Activated naive CD4-positive, alpha-beta T cell treated with anti-CD3 and anti-CD28 coated beads for 36 hours (primary cell): ENCODE data around the gene KPRP. TPM values are rescaled to one million over a fixed set of nuclear protein-coding genes. Genes with fewer than 3 reads are reported as not detected.

Experiments used
- CTCF ChIA-PET: fragments of 350-600 bp; sonication (Branson Sonifier 250); formaldehyde crosslinking; loops from one replicate; lab custom pipeline; 2021; ENCODE audit warnings: antibody characterized with exemption; lab: Charles Lee
- DNase-seq: peaks from one replicate; pipeline ENCODE4 v3.0.0-alpha.2; 2020
- H3K27ac Mint-ChIP-seq: one replicate; pipeline ENCODE4 v1.8.0; 2021; ENCODE audit warnings: mild to moderate bottlenecking, mixed read lengths
- H3K27me3 Mint-ChIP-seq: one replicate; pipeline ENCODE4 v1.8.0; 2021; ENCODE audit warnings: low read depth, mixed read lengths
- H3K36me3 Mint-ChIP-seq: one replicate; pipeline ENCODE4 v1.8.0; 2021; ENCODE audit warnings: low read depth, mixed read lengths
- H3K4me1 Mint-ChIP-seq: one replicate; pipeline ENCODE4 v1.8.0; 2021; ENCODE audit warnings: low read depth, mixed read lengths
- H3K4me3 Mint-ChIP-seq: one replicate; pipeline ENCODE4 v1.8.0; 2021; ENCODE audit warnings: mild to moderate bottlenecking, moderate library complexity, mixed read lengths
- H3K9me3 Mint-ChIP-seq: one replicate; pipeline ENCODE4 v1.8.0; 2021; ENCODE audit warnings: mixed read lengths
- intact Hi-C: fragments of 100-400 bp; cut with micrococcal nuclease; formaldehyde crosslinking; loops from one replicate; pipeline ENCODE4 v1.15.1; 2023
- total RNA-seq, 2 experiments: library from RNA; stranded (reverse); gene quantifications; one replicate each; pipeline ENCODE4 v1.2.3, GENCODE V29; 2021

KPRP gene
- total RNA-seq, 2 experiments from 2014 or later = not detected

DNA sequence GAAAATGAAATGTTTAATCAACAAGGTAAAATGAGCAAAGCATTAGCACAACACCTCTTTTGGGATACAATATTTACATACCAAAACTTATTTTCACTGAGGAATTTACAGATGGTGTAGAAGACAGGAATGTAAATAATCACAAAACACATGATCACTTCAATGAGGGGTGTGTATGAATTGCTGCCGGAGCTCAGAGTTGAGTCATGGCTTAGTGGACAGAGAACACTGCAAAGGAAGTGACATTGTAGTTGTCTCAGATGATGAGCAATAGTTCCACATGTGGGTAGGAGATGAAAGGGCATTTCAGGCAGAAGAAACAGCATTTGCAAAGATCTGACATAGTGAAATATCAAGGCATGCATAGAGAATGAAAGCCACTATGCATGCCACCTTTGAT lies 5.6 kb upstream of the KPRP start:
- DNase-seq = no peak
- Mint-ChIP-seq H3K9me3 (no peaks in the 10 kb centered on the region), H3K27ac (no peak overlapping the region), H3K4me1 (no peaks in the 10 kb centered on the region), H3K4me3 (no peak overlapping the region), H3K36me3 (no peaks in the 10 kb centered on the region), H3K27me3 (peaks cover 28% of the 10 kb centered on the region)
- CTCF ChIA-PET = no interaction called here
- intact Hi-C loops = no loop called here

DNA sequence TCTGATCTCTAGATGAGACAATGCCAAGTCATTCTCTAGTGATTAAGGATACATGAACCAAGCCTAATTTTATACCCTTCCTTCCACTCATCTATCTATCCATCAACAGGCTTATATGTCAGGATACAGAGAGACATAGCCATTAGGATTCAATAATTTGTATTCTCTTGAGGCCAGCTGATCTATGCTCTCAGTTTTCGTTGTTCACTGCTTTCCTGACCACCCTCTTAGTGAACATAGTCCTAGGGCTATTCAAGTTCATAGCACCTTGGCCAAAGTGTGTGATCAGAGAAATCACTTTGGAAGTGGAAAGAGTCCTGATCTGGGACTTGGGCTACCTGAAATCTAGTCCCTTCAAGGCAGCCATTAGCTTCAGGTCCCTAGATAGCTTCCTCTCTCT lies 4.2 kb upstream of the KPRP start:
- intact Hi-C loops = no loop called here
- Mint-ChIP-seq H3K9me3 (no peaks in the 10 kb centered on the region), H3K36me3 (no peaks in the 10 kb centered on the region), H3K4me3 (no peak overlapping the region), H3K4me1 (no peaks in the 10 kb centered on the region), H3K27ac (no peak overlapping the region), H3K27me3 (peaks cover 25% of the 10 kb centered on the region)
- DNase-seq = no peak
- CTCF ChIA-PET = no interaction called here

DNA sequence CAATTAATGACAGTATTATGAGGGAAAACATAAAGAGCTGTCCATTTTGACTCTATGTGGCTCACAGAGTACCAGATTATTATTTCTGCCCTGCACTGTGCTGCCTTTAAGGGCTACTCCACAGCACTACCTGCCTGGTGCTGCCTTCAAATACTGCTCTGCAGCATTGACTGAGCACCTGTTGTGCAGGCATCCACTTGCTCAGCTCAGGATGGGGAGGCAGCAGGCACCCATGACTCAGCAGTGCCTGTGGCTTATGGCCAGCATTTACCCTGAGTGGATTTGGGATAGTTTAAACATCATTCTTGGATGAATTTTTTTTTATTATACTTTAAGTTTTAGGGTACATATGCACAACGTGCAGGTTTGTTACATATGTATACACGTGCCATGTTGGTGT lies 953 bp upstream of the KPRP start:
- Mint-ChIP-seq H3K4me3 (no peak overlapping the region), H3K36me3 (no peaks in the 10 kb centered on the region), H3K9me3 (no peaks in the 10 kb centered on the region), H3K27me3 (peaks cover 29% of the 10 kb centered on the region), H3K27ac (no peak overlapping the region), H3K4me1 (no peaks in the 10 kb centered on the region)
- intact Hi-C loops = no loop called here
- CTCF ChIA-PET = no interaction called here
- DNase-seq = no peak

DNA sequence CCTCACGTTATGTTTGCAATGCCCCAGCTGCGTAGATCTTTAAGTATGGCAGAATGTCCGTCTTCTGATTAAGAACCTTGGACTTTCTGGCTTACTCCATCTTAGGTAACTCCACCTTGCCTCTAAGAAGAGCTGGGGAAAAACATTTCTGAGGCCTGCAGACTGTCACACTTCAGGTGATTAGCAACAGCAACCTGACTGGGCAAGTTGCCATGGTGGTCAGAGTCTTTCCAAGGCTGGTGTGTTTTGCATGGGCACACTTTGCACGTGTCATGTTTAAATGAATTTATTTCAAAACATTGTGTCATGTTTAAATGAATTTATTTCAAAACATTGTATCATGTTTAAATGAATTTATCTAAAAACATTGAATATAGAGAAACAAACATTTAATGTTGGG lies 811 bp downstream of the KPRP start:
- Mint-ChIP-seq H3K9me3 (no peaks in the 10 kb centered on the region), H3K4me3 (no peak overlapping the region), H3K27me3 (peaks cover 29% of the 10 kb centered on the region), H3K27ac (no peak overlapping the region), H3K4me1 (no peaks in the 10 kb centered on the region), H3K36me3 (no peaks in the 10 kb centered on the region)
- intact Hi-C loops = no loop called here
- no peak for DNase-seq
- CTCF ChIA-PET = no interaction called here

DNA sequence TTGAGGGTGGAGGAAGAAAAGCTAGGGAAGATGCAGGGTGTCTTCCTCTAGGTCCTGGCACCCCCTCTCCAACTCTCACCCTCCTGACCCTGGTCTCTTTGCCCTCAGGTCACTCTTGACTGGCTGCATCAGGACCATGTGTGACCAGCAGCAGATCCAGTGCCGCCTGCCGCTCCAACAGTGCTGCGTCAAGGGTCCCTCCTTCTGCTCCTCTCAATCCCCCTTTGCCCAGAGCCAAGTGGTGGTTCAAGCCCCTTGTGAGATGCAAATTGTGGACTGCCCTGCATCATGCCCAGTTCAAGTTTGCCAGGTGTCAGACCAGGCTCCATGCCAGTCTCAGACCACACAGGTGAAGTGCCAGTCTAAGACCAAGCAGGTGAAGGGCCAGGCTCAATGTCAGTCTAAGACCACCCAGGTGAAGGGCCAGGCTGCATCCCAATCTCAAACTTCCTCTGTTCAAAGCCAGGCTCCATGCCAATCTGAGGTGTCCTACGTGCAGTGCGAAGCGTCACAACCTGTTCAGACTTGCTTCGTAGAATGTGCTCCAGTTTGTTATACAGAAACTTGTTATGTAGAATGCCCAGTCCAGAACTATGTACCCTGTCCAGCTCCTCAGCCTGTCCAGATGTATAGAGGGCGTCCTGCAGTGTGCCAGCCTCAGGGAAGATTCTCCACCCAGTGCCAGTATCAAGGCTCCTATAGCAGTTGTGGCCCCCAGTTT lies 1.8 kb downstream of the KPRP start:
- no peak overlapping the region for H3K27ac Mint-ChIP-seq
- CTCF ChIA-PET = no interaction called here
- no peaks in the 10 kb centered on the region for H3K4me1 Mint-ChIP-seq
- no peak overlapping the region for H3K4me3 Mint-ChIP-seq
- peaks cover 23% of the 10 kb centered on the region for H3K27me3 Mint-ChIP-seq
- H3K9me3 Mint-ChIP-seq = no peaks in the 10 kb centered on the region
- H3K36me3 Mint-ChIP-seq = no peaks in the 10 kb centered on the region
- intact Hi-C loops = no loop called here
- no peak for DNase-seq

DNA sequence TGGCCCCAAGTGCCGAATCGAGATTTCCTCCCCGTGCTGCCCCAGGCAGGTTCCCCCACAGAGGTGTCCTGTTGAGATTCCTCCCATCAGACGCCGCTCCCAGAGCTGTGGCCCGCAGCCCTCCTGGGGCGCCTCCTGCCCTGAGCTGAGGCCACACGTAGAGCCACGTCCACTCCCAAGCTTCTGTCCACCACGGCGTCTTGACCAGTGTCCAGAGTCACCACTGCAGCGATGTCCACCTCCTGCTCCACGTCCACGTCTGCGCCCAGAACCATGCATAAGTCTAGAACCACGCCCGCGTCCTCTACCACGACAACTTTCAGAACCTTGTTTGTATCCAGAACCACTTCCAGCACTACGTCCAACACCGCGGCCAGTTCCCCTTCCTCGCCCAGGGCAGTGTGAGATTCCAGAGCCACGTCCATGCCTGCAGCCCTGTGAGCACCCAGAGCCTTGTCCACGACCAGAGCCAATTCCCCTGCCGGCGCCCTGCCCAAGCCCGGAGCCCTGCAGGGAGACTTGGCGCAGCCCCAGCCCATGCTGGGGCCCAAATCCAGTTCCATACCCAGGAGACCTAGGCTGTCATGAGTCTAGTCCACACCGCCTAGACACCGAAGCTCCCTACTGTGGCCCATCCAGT lies 2.8 kb downstream of the KPRP start:
- Mint-ChIP-seq H3K9me3 (no peaks in the 10 kb centered on the region), H3K27ac (no peak overlapping the region), H3K27me3 (peaks cover 21% of the 10 kb centered on the region), H3K36me3 (no peaks in the 10 kb centered on the region), H3K4me1 (no peaks in the 10 kb centered on the region), H3K4me3 (no peak overlapping the region)
- CTCF ChIA-PET = no interaction called here
- intact Hi-C loops = no loop called here
- no peak for DNase-seq

DNA sequence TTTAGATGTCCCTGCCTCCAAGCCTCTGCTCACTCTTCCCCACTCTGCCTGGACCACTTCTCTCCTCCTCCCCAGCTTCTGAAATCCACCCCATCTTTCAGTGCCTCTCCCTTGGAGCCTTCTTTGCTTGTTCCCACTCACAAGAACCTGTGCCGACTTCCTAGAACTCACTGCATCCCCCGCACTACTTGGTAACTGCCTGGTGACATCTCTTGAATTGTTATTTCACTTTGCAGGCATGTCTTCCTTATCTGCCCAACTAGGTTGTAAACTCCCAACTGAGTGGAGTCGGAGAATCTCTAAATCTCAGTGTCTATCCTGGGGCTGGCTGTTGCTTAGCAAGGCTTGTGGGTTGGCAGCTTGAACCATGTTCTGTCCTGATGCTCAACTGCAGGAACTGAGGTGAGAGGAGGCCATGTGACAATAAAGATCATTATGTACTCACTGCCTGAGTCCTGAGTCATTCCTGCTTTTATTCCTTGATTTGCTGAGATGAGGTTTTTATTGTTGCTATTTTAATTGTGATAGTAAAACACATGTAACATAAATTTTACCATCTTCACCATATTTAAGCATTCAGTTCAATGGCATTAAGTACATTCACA lies 3.9 kb downstream of the KPRP start:
- intact Hi-C loops = no loop called here
- H3K9me3 Mint-ChIP-seq = no peaks in the 10 kb centered on the region
- no peak overlapping the region for H3K4me3 Mint-ChIP-seq
- CTCF ChIA-PET = no interaction called here
- DNase-seq = no peak
- H3K27me3 Mint-ChIP-seq = peaks cover 19% of the 10 kb centered on the region
- H3K27ac Mint-ChIP-seq = no peak overlapping the region
- no peaks in the 10 kb centered on the region for H3K36me3 Mint-ChIP-seq
- no peaks in the 10 kb centered on the region for H3K4me1 Mint-ChIP-seq

DNA sequence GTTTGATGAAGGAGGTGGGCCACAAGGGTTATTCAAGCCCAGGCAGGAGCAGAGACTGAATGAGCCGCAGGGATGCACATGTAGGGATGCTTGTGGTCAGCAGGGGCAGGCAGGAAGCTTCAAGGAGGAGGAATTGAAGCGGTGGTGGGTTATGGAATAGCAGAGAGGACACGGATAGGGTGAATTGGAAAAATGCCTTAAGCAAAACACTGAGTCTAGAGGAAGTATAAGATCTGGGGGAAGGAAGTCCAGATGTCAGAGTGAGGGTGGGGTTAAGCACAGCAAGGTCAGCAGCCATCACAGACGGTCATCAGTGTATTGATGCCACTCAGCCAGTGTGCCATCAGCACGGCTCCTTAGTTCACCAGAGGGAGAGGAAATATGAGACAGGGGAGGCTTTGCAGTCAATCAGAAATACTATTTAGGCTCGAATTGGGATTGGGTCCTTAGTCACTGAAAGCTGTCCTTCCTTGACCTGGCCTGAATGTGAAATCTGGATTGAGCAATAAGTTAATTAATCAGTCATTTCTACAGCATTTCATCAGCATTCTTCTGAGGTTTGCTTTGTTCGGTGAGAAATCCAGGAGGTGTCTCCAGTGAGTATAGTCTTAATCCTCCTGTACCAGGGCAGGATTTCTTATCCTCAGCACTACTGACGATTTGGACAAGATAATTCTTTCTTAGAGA lies 11.2 kb downstream of the KPRP start:
- intact Hi-C loops = no loop called here
- H3K36me3 Mint-ChIP-seq = no peaks in the 10 kb centered on the region
- no peaks in the 10 kb centered on the region for H3K4me1 Mint-ChIP-seq
- no peak overlapping the region for H3K4me3 Mint-ChIP-seq
- DNase-seq = no peak
- peaks cover 8% of the 10 kb centered on the region for H3K27me3 Mint-ChIP-seq
- no peak overlapping the region for H3K27ac Mint-ChIP-seq
- CTCF ChIA-PET = no interaction called here
- H3K9me3 Mint-ChIP-seq = no peaks in the 10 kb centered on the region

DNA sequence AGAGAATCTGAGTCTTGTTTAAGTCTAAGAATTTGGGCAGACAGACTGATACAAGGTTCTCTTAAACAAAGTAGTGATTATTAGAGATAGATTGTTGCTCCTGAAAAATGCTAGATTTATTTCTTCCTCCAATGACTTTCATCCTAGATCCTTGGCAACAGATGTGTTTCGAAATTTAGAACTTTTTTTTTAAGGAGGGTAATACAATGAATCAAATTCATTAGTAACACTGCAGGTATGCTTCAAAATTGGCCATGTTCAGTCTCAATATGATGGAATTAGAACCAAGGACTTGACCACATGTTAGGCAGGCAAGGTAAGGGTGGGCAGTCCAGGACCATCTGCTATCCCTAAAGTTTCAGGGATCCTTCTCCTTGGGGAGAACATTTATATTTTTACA lies 12.6 kb downstream of the KPRP start:
- intact Hi-C loops = no loop called here
- Mint-ChIP-seq H3K9me3 (no peaks in the 10 kb centered on the region), H3K4me3 (no peak overlapping the region), H3K27me3 (peaks cover 7% of the 10 kb centered on the region), H3K36me3 (no peaks in the 10 kb centered on the region), H3K4me1 (no peaks in the 10 kb centered on the region), H3K27ac (no peak overlapping the region)
- CTCF ChIA-PET = no interaction called here
- no peak for DNase-seq

DNA sequence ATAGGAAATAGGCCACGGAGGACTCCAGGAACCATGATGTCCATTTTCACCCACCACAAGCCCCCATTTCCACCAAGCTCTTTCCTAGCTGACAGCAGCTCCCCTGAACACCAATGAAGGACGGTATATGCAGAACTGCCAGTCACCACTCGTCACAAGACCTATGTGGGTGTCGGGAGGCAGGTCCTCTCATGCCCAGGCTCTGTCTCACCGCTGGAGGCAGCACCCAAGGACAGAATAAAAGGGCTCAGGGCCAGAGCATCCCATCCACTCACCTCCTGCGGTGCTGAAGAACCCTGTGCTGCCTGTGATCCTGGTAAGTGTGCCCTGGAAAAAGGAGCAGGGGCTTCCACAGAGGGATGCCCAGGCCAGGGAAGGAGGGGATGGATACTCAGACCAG lies 17.1 kb downstream of the KPRP start, which contains the start of gene LCE1F:
LCE1F (plus strand) TSS at position 266 of the 400 bp plus-strand sequence. CDS start 1,232 bp downstream, outside the sequence.
- DNase-seq = no peak
- Mint-ChIP-seq H3K9me3 (no peaks in the 10 kb centered on the region), H3K27me3 (peaks cover 12% of the 10 kb centered on the region), H3K36me3 (no peaks in the 10 kb centered on the region), H3K4me1 (no peaks in the 10 kb centered on the region), H3K27ac (no peak within 1 kb of the TSS), H3K4me3 (no peak within 1 kb of the TSS)
- CTCF ChIA-PET = interaction anchor here (0.6 kb wide), 1 partner anchor 411 kb away, joined by 7 read pairs; no protein-coding TSS in a partner anchor
- intact Hi-C loops = no loop called here

DNA sequence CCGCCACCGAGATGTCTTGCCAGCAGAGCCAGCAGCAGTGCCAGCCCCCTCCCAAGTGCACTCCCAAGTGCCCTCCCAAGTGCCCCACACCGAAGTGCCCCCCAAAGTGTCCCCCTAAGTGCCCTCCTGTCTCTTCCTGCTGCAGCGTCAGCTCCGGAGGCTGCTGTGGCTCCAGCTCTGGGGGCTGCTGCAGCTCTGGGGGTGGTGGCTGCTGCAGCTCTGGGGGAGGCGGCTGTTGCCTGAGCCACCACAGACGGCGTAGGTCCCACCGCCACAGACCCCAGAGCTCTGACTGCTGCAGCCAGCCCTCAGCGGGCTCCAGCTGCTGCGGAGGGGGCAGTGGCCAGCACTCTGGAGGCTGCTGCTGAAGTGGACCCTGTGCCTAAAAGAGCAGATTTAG lies 18.5 kb downstream of the KPRP start:
- intact Hi-C loops = no loop called here
- Mint-ChIP-seq H3K9me3 (no peaks in the 10 kb centered on the region), H3K36me3 (no peaks in the 10 kb centered on the region), H3K27me3 (peaks cover 12% of the 10 kb centered on the region), H3K4me1 (no peaks in the 10 kb centered on the region), H3K4me3 (no peak overlapping the region), H3K27ac (no peak overlapping the region)
- CTCF ChIA-PET = interaction anchor here (0.6 to 1.2 kb wide), 2 partner anchors 12 to 127 kb away, joined by 3 read pairs; no protein-coding TSS in a partner anchor
- no peak for DNase-seq

DNA sequence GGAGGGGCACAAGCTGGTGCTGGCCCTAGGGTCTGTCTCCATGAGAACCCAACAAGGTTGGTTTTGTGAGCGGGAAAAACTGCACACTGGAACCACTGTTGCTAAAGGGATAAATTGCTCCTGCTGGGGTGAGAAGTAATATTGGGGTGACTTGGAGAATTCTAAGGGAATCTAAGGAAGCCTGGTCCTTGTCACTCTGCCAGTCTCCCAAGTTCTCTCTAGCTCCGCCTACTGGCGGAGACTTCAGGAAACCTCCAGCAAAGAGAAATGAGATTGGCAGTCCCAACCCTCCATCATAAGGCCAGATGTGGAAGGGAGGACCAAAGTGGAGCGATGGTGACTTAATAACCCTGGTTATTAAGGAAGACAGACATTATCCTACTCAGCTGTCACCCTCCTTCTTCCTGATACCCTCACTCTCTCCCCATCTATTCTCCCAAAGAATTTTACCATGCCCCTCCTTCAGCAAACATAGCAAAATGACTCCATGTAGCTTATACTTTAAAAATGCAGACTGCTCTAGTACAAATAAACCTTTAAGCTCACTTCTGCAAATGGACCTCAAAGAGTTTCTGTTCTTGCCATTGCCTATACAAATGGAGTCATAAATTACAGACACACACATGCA lies 19.8 kb downstream of the KPRP start:
- Mint-ChIP-seq H3K27ac (no peak overlapping the region), H3K27me3 (peaks cover 12% of the 10 kb centered on the region), H3K36me3 (no peaks in the 10 kb centered on the region), H3K9me3 (no peaks in the 10 kb centered on the region), H3K4me3 (no peak overlapping the region), H3K4me1 (no peaks in the 10 kb centered on the region)
- CTCF ChIA-PET = interaction anchor here (1.2 kb wide), 1 partner anchor 11 kb away, joined by 3 read pairs; no protein-coding TSS in a partner anchor
- peak; percentile 9 for DNase-seq
- intact Hi-C loops = no loop called here
